C4-2B (cell line): ENCODE measurements around the gene TFB1M.

Experiments used
- H3K27ac ChIP-seq: fragments of 450-650 bp; 2 replicates; pipeline ENCODE4 v1.5.1; 2017
- CTCF ChIP-seq: fragments of 450-650 bp; conservative IDR thresholded peaks from 2 replicates; pipeline ENCODE4 v1.5.1; 2017; ENCODE audit warnings: mild to moderate bottlenecking
- ZFX ChIP-seq: fragments of 450-650 bp; IDR thresholded peaks from 2 replicates; pipeline ENCODE4 v1.6.1; 2017

Gene TFB1M

DNA sequence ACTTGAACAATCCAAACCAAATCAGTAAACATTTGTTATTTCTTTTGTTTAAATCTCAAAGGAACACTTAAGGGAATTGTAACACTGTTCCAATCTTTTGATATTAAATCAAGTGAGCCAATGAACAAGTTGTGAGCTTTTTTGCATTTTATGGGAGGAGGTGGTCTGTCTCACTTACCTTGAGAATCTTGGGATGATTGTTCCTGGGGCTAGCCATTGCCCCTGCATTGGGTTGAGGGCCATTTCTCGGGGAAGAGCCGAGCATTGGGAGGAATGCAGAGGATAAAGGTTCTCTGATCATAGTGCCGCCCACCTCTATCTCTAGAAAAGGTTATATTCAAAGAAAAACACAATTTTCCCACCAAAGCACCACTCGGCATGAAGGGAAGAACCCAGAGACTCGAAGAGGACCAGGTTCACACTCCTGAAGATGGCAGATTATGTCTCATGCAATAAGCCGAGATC, 13.8 kb upstream of the TFB1M start:
- TF ChIP-seq ZFX = no peak

DNA sequence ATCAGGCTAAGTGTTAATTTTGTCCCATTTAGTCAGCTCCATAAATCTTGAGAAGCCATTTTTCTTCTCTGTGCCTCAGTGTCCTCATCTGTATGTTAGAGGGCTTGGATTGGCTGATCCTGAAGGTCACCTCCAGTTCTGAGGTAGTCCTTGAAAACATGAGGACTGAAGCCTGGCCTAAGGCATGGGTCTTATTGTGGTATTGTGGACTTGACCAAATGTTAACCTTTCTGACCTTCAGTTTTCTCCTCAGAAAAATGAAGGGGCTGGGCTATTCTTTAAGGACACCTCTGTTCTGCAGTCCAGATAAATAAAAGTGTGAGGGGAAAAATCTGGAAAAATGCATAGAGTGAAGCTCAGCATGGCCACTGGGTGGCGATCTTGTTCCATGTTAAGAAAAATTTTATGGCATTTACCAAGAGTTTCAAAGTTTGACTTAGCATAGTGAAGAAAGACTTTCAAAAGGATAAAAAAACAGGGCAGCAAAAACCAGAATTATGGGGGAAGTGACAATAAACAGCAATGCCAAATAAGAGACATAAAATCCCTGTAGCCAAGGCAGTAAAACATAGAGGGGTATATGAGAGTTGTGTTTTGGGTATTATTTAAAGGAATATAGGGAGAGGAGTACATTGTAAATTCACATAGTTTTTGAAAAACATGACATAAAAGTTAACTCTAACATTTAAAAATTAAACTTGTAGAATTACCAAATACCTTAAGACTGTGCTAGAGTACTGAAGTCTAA, 13.2 kb upstream of the TFB1M start:
- no peak for TF ChIP-seq ZFX
- TF ChIP-seq CTCF = peak; percentile 78
- H3K27ac ChIP-seq = no peak overlapping the region

More for the DNA sequence above, 13.8 kb upstream of the TFB1M start:
- no peak overlapping the region for H3K27ac ChIP-seq

GRCh38 chr6:155325700-155326516, 11.6 kb upstream of the TFB1M start:
- H3K27ac ChIP-seq = no peak overlapping the region
- TF ChIP-seq ZFX (no peak), CTCF (no peak)

- no peak for TF ChIP-seq ZFX
- no peak for TF ChIP-seq CTCF
Measured at GRCh38 chr6:155324993-155325392, 10.7 kb upstream of the TFB1M start.

GRCh38 chr6:155324172-155324571, 9.9 kb upstream of the TFB1M start:
- TF ChIP-seq CTCF = no peak
- no peak for TF ChIP-seq ZFX
- H3K27ac ChIP-seq = no peak overlapping the region

More at GRCh38 chr6:155324993-155325392, 10.7 kb upstream of the TFB1M start:
- no peak overlapping the region for H3K27ac ChIP-seq

DNA sequence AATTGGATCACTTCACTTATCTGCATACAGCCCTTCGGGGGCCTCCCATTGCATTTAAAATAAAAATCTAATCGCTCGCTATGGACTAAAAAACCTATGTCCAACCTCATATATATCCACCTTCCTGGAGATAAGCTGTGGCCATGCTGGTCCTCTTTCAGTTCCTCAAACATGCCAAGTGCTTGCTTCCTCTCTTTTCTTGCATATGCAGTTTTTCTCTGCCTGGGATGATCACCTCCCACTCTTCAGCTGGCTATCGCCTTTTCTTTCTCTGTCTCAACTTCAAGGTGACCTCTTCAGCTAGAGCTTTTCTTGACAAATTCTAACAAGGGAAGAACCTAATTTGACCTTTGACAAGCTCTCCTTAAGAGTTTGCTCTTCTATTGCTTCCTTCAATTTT, 5.6 kb upstream of the TFB1M start:
- TF ChIP-seq CTCF (no peak), ZFX (no peak)
- H3K27ac ChIP-seq = no peak overlapping the region

GRCh38 chr6:155317186-155317585, 2.9 kb upstream of the TFB1M start:
- H3K27ac ChIP-seq = no peak overlapping the region
- TF ChIP-seq ZFX = no peak
- peak; percentile 38 for TF ChIP-seq CTCF
